HepG2 (cell line): ENCODE results near the gene TRIM54. TPM values are rescaled to one million over a fixed set of nuclear protein-coding genes. Genes with fewer than 3 reads are reported as not detected.

Experiments used
- CEBPG ChIP-seq: IDR thresholded peaks from 2 replicates; pipeline ENCODE4 v1.6.1; 2016
- FOXA3 ChIP-seq: IDR thresholded peaks from 2 replicates; pipeline ENCODE4 v1.6.1; 2016; ENCODE audit warnings: missing genetic modification reagents, missing compliant biosample characterization
- POLR2A ChIP-seq, 2 experiments: IDR thresholded peaks; 2 replicates each; pipeline ENCODE4 v1.6.1; 2011; ENCODE audit warnings: low read depth in 2 of 2, low read length in 2 of 2, mild to moderate bottlenecking in 1 of 2, moderate library complexity in 1 of 2; ENCODE audit not compliant: insufficient read depth in 1 of 2
- RAD21 ChIP-seq: fragments of 450-650 bp; formaldehyde crosslinking; IDR thresholded peaks from 2 replicates; pipeline ENCODE4 v1.5.0; 2020; ENCODE audit warnings: mild to moderate bottlenecking
- SALL2 ChIP-seq: sonication (generic); formaldehyde crosslinking; IDR thresholded peaks from 2 replicates; pipeline ENCODE4 v1.8.1; 2023; ENCODE audit warnings: mild to moderate bottlenecking, missing genetic modification reagents, inconsistent platforms
- SMC3 ChIP-seq: IDR thresholded peaks from 2 replicates; pipeline ENCODE4 v1.6.1; 2011; ENCODE audit warnings: low read length, improper control_type of control experiment
- ZNF3 ChIP-seq: IDR thresholded peaks from 2 replicates; pipeline ENCODE4 v1.7.0; 2017; ENCODE audit warnings: inconsistent platforms
- ZNF33A ChIP-seq: sonication (generic); formaldehyde crosslinking; IDR thresholded peaks from 2 replicates; pipeline ENCODE4 v1.5.1; 2020; ENCODE audit warnings: missing genetic modification reagents, mild to moderate bottlenecking, moderate library complexity, borderline replicate concordance
- ZNF670 ChIP-seq: sonication (generic); formaldehyde crosslinking; IDR thresholded peaks from 2 replicates; pipeline ENCODE4 v1.8.0; 2022; ENCODE audit warnings: mild to moderate bottlenecking, missing genetic modification reagents, borderline replicate concordance
- ZNF672 ChIP-seq: sonication (generic); formaldehyde crosslinking; IDR thresholded peaks from 2 replicates; pipeline ENCODE4 v1.8.1; 2022; ENCODE audit warnings: missing genetic modification reagents
- ZNF737 ChIP-seq: sonication (generic); formaldehyde crosslinking; IDR thresholded peaks from 2 replicates; pipeline ENCODE4 v1.5.0; 2020; ENCODE audit warnings: missing genetic modification reagents, mild to moderate bottlenecking, borderline replicate concordance
- ZNF749 ChIP-seq: sonication (generic); formaldehyde crosslinking; IDR thresholded peaks from 2 replicates; pipeline ENCODE4 v1.8.0; 2022; ENCODE audit warnings: mild to moderate bottlenecking, missing genetic modification reagents, moderate library complexity, borderline replicate concordance
- ZNF766 ChIP-seq: sonication (generic); formaldehyde crosslinking; IDR thresholded peaks from 2 replicates; pipeline ENCODE4 v1.5.0; 2020; ENCODE audit warnings: missing genetic modification reagents, borderline replicate concordance
- polyA plus RNA-seq, 8 experiments: library from polyadenylated mRNA; depleted of rRNA in 3 of 8; stranded (reverse) in 7 of 8; unstranded in 1 of 8; fragments of >200 nt; fragmentation: Illumina TruSeq in 4 of 8; extraction: Trizol in 4 of 8; gene quantifications; 2 replicates each; pipeline versions ENCODE4 v1.2.1 to v1.2.3, GENCODE V29; 2011 to 2016; ENCODE audit warnings: low read depth in 4 of 8, missing spikeins in 1 of 8, mixed read lengths in 1 of 8; ENCODE audit not compliant: insufficient read depth in 1 of 8
- total RNA-seq, 5 experiments: library from RNA; depleted of rRNA; stranded (reverse); fragments of >200 nt; fragmentation: Illumina TruSeq; extraction: Trizol; gene quantifications; 2 replicates each; pipeline ENCODE4 v1.2.3, GENCODE V29; 2016; ENCODE audit warnings: low read depth in 1 of 5
- TF ChIP-seq, protein P1 (sequence below): sonication (generic); formaldehyde crosslinking; IDR thresholded peaks from 2 replicates; pipeline ENCODE4 v1.5.1; 2020; ENCODE audit warnings: mild to moderate bottlenecking, missing genetic modification reagents, moderate library complexity
- TF ChIP-seq, protein P2 (sequence below): sonication (generic); formaldehyde crosslinking; IDR thresholded peaks from 2 replicates; pipeline ENCODE4 v1.4.0; 2020; ENCODE audit warnings: low read depth, mild to moderate bottlenecking, missing genetic modification reagents
- TF ChIP-seq, protein P3 (sequence below): sonication (generic); formaldehyde crosslinking; IDR thresholded peaks from 2 replicates; pipeline ENCODE4 v1.4.0; 2020; ENCODE audit warnings: missing genetic modification reagents, borderline replicate concordance
- TF ChIP-seq, protein P4 (sequence below): IDR thresholded peaks from 2 replicates; pipeline ENCODE4 v1.6.1; 2016; ENCODE audit warnings: mild to moderate bottlenecking
- TF ChIP-seq, protein P5 (sequence below): IDR thresholded peaks from 2 replicates; pipeline ENCODE4 v1.6.1; 2012; ENCODE audit warnings: low read depth, low read length, improper control_type of control experiment

The TRIM54 gene
- total and polyA plus RNA-seq, 2 of the 13 experiments (the other 11 are each of a cell fraction or from before 2014, with no cell fraction given): 0.07 to 0.13 TPM

DNA sequence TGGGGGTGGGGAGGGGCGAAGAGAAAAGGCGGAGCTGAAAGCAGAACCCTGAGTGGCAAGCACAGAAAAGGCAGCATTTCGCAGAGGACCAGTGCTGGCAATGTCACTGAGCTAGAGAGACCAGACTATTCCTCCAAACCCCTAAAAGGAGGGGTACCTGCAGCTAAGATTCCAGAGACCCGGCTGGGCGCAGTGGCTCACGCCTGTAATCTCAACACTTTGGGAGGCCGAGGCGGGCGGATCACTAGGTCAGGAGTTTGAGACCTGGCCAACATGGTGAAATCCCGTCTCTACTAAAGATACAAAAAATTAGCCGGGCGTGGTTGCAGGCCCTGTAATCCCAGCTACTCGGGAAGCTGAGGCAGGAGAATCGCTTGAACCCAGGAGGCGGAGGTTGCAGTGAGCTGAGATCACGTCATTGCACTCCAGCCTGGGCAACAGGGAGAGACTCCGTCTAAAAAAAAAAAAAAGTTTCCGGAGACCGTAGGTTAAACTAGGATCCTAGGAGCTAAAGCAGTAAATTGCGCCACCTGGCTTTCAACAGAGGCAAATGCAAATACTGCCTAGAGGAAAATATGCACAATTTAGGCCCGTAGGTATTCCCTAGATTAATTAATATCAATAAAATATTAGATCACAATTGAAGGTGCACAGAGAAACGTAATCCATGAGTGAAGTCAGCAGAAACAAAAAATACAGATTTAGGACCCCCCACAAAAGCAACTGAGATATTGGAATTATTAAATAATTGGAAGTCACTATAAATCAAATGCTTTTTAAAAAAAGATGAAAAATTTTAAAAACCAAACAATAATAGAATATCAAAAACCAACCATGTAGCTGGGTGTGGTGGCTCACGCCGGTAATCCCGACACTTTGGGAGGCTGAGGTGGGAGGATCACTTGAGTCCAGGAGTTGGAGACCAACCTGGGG lies 21.1 kb downstream of the TRIM54 start (continued):
- TF ChIP-seq, protein P1, sequence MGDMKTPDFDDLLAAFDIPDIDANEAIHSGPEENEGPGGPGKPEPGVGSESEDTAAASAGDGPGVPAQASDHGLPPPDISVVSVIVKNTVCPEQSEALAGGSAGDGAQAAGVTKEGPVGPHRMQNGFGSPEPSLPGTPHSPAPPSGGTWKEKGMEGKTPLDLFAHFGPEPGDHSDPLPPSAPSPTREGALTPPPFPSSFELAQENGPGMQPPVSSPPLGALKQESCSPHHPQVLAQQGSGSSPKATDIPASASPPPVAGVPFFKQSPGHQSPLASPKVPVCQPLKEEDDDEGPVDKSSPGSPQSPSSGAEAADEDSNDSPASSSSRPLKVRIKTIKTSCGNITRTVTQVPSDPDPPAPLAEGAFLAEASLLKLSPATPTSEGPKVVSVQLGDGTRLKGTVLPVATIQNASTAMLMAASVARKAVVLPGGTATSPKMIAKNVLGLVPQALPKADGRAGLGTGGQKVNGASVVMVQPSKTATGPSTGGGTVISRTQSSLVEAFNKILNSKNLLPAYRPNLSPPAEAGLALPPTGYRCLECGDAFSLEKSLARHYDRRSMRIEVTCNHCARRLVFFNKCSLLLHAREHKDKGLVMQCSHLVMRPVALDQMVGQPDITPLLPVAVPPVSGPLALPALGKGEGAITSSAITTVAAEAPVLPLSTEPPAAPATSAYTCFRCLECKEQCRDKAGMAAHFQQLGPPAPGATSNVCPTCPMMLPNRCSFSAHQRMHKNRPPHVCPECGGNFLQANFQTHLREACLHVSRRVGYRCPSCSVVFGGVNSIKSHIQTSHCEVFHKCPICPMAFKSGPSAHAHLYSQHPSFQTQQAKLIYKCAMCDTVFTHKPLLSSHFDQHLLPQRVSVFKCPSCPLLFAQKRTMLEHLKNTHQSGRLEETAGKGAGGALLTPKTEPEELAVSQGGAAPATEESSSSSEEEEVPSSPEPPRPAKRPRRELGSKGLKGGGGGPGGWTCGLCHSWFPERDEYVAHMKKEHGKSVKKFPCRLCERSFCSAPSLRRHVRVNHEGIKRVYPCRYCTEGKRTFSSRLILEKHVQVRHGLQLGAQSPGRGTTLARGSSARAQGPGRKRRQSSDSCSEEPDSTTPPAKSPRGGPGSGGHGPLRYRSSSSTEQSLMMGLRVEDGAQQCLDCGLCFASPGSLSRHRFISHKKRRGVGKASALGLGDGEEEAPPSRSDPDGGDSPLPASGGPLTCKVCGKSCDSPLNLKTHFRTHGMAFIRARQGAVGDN: peak; percentile 66
- TF ChIP-seq FOXA3 (CRISPR knock-in tag) (peak; percentile 40; the same call in 1 of the 2 replicates), ZNF749 (no peak), SALL2 (no peak), ZNF670 (CRISPR knock-in tag) (peak; percentile 39; the same call in 1 of the 2 replicates), ZNF33A (0 out of 2 replicates have a peak, but pooled peaks have one; percentile 54), RAD21 (peak; percentile 75), ZNF672 (CRISPR knock-in tag) (no peak), SMC3 (peak; percentile 88), ZNF3 (CRISPR knock-in tag) (no peak), ZNF737 (CRISPR knock-in tag) (no peak), ZNF766 (no peak), POLR2A (IDR thresholded peaks at IDR 0.05; ENCODE audit: insufficient read depth in 1 of 2, low read depth in 2 of 2, low read length in 2 of 2) (peak in 1 of 2 experiments; percentile 42; a peak in 1 of 4 replicates), CEBPG (CRISPR knock-in tag) (peak; percentile 37; the same call in 1 of the 2 replicates)
- TF ChIP-seq, protein P2, sequence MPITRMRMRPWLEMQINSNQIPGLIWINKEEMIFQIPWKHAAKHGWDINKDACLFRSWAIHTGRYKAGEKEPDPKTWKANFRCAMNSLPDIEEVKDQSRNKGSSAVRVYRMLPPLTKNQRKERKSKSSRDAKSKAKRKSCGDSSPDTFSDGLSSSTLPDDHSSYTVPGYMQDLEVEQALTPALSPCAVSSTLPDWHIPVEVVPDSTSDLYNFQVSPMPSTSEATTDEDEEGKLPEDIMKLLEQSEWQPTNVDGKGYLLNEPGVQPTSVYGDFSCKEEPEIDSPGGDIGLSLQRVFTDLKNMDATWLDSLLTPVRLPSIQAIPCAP: no peak
- TF ChIP-seq, protein P3, sequence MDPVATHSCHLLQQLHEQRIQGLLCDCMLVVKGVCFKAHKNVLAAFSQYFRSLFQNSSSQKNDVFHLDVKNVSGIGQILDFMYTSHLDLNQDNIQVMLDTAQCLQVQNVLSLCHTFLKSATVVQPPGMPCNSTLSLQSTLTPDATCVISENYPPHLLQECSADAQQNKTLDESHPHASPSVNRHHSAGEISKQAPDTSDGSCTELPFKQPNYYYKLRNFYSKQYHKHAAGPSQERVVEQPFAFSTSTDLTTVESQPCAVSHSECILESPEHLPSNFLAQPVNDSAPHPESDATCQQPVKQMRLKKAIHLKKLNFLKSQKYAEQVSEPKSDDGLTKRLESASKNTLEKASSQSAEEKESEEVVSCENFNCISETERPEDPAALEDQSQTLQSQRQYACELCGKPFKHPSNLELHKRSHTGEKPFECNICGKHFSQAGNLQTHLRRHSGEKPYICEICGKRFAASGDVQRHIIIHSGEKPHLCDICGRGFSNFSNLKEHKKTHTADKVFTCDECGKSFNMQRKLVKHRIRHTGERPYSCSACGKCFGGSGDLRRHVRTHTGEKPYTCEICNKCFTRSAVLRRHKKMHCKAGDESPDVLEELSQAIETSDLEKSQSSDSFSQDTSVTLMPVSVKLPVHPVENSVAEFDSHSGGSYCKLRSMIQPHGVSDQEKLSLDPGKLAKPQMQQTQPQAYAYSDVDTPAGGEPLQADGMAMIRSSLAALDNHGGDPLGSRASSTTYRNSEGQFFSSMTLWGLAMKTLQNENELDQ: no peak
- TF ChIP-seq, protein P4, sequence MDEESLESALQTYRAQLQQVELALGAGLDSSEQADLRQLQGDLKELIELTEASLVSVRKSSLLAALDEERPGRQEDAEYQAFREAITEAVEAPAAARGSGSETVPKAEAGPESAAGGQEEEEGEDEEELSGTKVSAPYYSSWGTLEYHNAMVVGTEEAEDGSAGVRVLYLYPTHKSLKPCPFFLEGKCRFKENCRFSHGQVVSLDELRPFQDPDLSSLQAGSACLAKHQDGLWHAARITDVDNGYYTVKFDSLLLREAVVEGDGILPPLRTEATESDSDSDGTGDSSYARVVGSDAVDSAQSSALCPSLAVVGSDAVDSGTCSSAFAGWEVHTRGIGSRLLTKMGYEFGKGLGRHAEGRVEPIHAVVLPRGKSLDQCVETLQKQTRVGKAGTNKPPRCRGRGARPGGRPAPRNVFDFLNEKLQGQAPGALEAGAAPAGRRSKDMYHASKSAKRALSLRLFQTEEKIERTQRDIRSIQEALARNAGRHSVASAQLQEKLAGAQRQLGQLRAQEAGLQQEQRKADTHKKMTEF (CRISPR knock-in tag): peak; percentile 55; the same call in 1 of the 2 replicates
- TF ChIP-seq, protein P5, sequence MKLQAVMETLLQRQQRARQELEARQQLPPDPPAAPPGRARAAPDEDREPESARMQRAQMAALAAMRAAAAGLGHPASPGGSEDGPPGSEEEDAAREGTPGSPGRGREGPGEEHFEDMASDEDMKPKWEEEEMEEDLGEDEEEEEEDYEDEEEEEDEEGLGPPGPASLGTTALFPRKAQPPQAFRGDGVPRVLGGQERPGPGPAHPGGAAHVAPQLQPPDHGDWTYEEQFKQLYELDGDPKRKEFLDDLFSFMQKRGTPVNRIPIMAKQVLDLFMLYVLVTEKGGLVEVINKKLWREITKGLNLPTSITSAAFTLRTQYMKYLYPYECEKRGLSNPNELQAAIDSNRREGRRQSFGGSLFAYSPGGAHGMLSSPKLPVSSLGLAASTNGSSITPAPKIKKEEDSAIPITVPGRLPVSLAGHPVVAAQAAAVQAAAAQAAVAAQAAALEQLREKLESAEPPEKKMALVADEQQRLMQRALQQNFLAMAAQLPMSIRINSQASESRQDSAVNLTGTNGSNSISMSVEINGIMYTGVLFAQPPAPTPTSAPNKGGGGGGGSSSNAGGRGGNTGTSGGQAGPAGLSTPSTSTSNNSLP: peak; percentile 64
